DND-41 (cell line): ENCODE data around the gene TMEM134.

Experiments
- ATAC-seq: fragments of 200-7000 bp; cut with Tn5 transposase; 3 replicates; pipeline ENCODE4 v1.9.1; 2021; ENCODE audit warnings: low read depth; ENCODE audit not compliant: insufficient read depth
- DNase-seq: peaks from one replicate; pipeline ENCODE4 v3.0.0-alpha.2; 2020
- H2AFZ ChIP-seq: 2 replicates; pipeline ENCODE4 v1.6.0; 2012; ENCODE audit warnings: low read depth, low read length
- H3K27ac ChIP-seq: 2 replicates; pipeline ENCODE4 v1.5.1; 2012; ENCODE audit warnings: low read length, inconsistent platforms
- H3K27me3 ChIP-seq: fragments of 200-600 bp; sonication (generic); 2 replicates; pipeline ENCODE4 v1.6.0; 2012; ENCODE audit warnings: low read length, mild to moderate bottlenecking, inconsistent platforms; ENCODE audit not compliant: insufficient read depth, poor library complexity
- H3K36me3 ChIP-seq: 2 replicates; pipeline ENCODE4 v1.5.1; 2012; ENCODE audit warnings: low read length, inconsistent platforms; ENCODE audit not compliant: insufficient read depth
- H3K4me1 ChIP-seq: 2 replicates; pipeline ENCODE4 v1.5.1; 2012; ENCODE audit warnings: mild to moderate bottlenecking, low read length; ENCODE audit not compliant: insufficient read depth
- H3K4me2 ChIP-seq: 2 replicates; pipeline ENCODE4 v1.6.0; 2012; ENCODE audit warnings: mild to moderate bottlenecking, moderate library complexity, low read length, inconsistent platforms; ENCODE audit not compliant: insufficient read depth
- H3K4me3 ChIP-seq, 2 experiments: fragments of 200-600 bp in 1 of 2; shearing (Covaris generic) in 1 of 2; 2 replicates each; pipeline ENCODE4 v1.5.1; 2012 to 2016; ENCODE audit warnings: inconsistent platforms in 2 of 2, low read length in 2 of 2, mild to moderate bottlenecking in 2 of 2, low read depth in 1 of 2, moderate library complexity in 1 of 2
- H3K79me2 ChIP-seq: 2 replicates; pipeline ENCODE4 v1.6.0; 2012; ENCODE audit warnings: low read length, inconsistent platforms; ENCODE audit not compliant: insufficient read depth
- H3K9ac ChIP-seq: 2 replicates; pipeline ENCODE4 v1.6.0; 2012; ENCODE audit warnings: low read depth, mild to moderate bottlenecking, inconsistent platforms, low read length, moderate library complexity
- H3K9me3 ChIP-seq: 2 replicates; pipeline ENCODE4 v1.5.1; 2012; ENCODE audit warnings: low read length, moderate library complexity, mild to moderate bottlenecking, inconsistent platforms; ENCODE audit not compliant: insufficient read depth, severe bottlenecking
- H4K20me1 ChIP-seq: 2 replicates; pipeline ENCODE4 v1.6.0; 2012; ENCODE audit warnings: low read length; ENCODE audit not compliant: insufficient read depth
- CTCF ChIP-seq: IDR thresholded peaks from 2 replicates; pipeline ENCODE4 v1.5.1; 2012; ENCODE audit warnings: borderline replicate concordance, low read length, moderate library complexity, mild to moderate bottlenecking; ENCODE audit not compliant: poor library complexity, severe bottlenecking; ENCODE audit errors: extremely low read depth
- EZH2 ChIP-seq: IDR thresholded peaks from 3 replicates; pipeline ENCODE4 v1.6.1; 2012; ENCODE audit warnings: borderline replicate concordance, low read depth, mild to moderate bottlenecking, moderate library complexity, low read length, inconsistent platforms; ENCODE audit not compliant: severe bottlenecking

Gene TMEM134

GRCh38 chr11:67500831-67501715 is 32.0 kb upstream of the TMEM134 start:
- Histone ChIP-seq H3K4me3 (no peak overlapping the region), H3K4me2 (no peak overlapping the region), H3K27ac (no peak overlapping the region), H3K36me3 (peaks cover 66% of the 10 kb centered on the region), H3K79me2 (peaks cover 34% of the 10 kb centered on the region), H2AFZ (no peak overlapping the region), H3K27me3 (no peaks in the 10 kb centered on the region), H3K9me3 (no peaks in the 10 kb centered on the region), H3K4me1 (peaks cover 22% of the 10 kb centered on the region), H3K9ac (no peak overlapping the region), H4K20me1 (peaks cover 27% of the 10 kb centered on the region)
- DNase-seq (no peak), ATAC-seq (no peak)
- TF ChIP-seq EZH2 (no peak), CTCF (no peak)

- ATAC-seq = no peak
- Histone ChIP-seq H3K27ac (no peak overlapping the region), H3K27me3 (no peaks in the 10 kb centered on the region), H3K9ac (no peak overlapping the region), H3K79me2 (peaks cover 29% of the 10 kb centered on the region), H4K20me1 (peaks cover 22% of the 10 kb centered on the region), H3K4me2 (no peak overlapping the region), H3K36me3 (peaks cover 72% of the 10 kb centered on the region), H2AFZ (no peak overlapping the region), H3K4me1 (peaks cover 15% of the 10 kb centered on the region), H3K4me3 (no peak overlapping the region), H3K9me3 (no peaks in the 10 kb centered on the region)
- DNase-seq = no peak
- TF ChIP-seq CTCF = no peak
- no peak for TF ChIP-seq EZH2
Observed at GRCh38 chr11:67500484-67500821, 31.4 kb upstream of the TMEM134 start.

GRCh38 chr11:67499808-67500483 is 30.9 kb upstream of the TMEM134 start:
- no peak overlapping the region for H3K4me2 ChIP-seq
- peaks cover 27% of the 10 kb centered on the region for H3K79me2 ChIP-seq
- H3K4me3 ChIP-seq = no peak overlapping the region
- H3K4me1 ChIP-seq = peaks cover 13% of the 10 kb centered on the region
- H3K27ac ChIP-seq = no peak overlapping the region
- TF ChIP-seq CTCF = no peak
- TF ChIP-seq EZH2 = no peak
- no peak overlapping the region for H3K9ac ChIP-seq
- H4K20me1 ChIP-seq = peaks cover 22% of the 10 kb centered on the region
- DNase-seq (no peak), ATAC-seq (no peak)
- H2AFZ ChIP-seq = no peak overlapping the region
- H3K36me3 ChIP-seq = peaks cover 77% of the 10 kb centered on the region
- no peaks in the 10 kb centered on the region for H3K27me3 ChIP-seq
- H3K9me3 ChIP-seq = no peaks in the 10 kb centered on the region
